ENCODE measurements around the gene NELL2. TPM values are rescaled to one million over a fixed set of nuclear protein-coding genes. Genes with fewer than 3 reads are reported as not detected.
"Not testable (repeated sequence)": the region's sequence is repeated elsewhere in the genome, so short reads cannot be mapped to it uniquely, and the experiment has no call there.

Gene NELL2
- total and polyA plus RNA-seq, 11 donors: 0.04 to 1.8 (median 0.77) TPM; not detected in 3

DNA sequence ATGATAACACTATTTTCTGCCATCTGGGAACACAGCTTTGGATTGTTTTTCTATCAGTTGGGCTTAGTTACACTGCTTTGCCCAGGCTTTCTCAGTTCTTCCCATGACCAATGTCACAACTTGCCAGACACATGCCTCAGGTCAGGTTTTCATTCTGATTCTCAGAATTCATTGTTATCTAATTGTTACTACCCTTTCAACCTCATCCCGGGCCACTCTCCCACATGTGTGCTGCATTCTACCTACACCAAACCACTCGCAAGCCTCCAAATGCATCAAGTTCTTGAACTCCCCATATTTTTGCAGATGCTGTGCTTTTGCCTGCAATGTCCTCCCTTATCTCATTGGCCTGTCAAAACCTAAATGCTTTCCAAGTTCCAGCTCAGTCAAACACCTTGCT, 36.3 kb downstream of the NELL2 start:
- DNase-seq (no peak), ATAC-seq (no peak)
- intact Hi-C loops (cut with DNase I): no loop called here
- H3K4me3 ChIP-seq: no peak overlapping the region
- WGBS, 4 donors: 59 to 73% (median 67%) methylated on average over 2 of the region's 2 CpGs
- H3K4me1 ChIP-seq: no peaks in the 10 kb centered on the region
- H3K9me3 ChIP-seq: no peaks in the 10 kb centered on the region
- H3K36me3 ChIP-seq: no peaks in the 10 kb centered on the region
- no peaks in the 10 kb centered on the region for H3K27me3 ChIP-seq
- no peak overlapping the region for H3K27ac ChIP-seq
- TF ChIP-seq, protein P1, sequence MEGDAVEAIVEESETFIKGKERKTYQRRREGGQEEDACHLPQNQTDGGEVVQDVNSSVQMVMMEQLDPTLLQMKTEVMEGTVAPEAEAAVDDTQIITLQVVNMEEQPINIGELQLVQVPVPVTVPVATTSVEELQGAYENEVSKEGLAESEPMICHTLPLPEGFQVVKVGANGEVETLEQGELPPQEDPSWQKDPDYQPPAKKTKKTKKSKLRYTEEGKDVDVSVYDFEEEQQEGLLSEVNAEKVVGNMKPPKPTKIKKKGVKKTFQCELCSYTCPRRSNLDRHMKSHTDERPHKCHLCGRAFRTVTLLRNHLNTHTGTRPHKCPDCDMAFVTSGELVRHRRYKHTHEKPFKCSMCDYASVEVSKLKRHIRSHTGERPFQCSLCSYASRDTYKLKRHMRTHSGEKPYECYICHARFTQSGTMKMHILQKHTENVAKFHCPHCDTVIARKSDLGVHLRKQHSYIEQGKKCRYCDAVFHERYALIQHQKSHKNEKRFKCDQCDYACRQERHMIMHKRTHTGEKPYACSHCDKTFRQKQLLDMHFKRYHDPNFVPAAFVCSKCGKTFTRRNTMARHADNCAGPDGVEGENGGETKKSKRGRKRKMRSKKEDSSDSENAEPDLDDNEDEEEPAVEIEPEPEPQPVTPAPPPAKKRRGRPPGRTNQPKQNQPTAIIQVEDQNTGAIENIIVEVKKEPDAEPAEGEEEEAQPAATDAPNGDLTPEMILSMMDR (IDR thresholded peaks at IDR 0.05): no peak
- TF ChIP-seq POLR2A (IDR thresholded peaks at IDR 0.05): no peak

- intact Hi-C loops (cut with DNase I): no loop called here
- ATAC-seq: no peak
- no peak for TF ChIP-seq POLR2A (IDR thresholded peaks at IDR 0.05)
- TF ChIP-seq, protein P1 (IDR thresholded peaks at IDR 0.05): no peak
These were observed 38.9 kb downstream of the NELL2 start for GRCh38 chr12:44837114-44837755.

GRCh38 chr12:44835641-44836379, 40.3 kb downstream of the NELL2 start:
- intact Hi-C loops (cut with DNase I): no loop called here
- Histone ChIP-seq H3K27ac (no peak overlapping the region), H3K4me3 (no peak overlapping the region), H3K36me3 (no peaks in the 10 kb centered on the region), H3K4me1 (no peaks in the 10 kb centered on the region), H3K27me3 (peaks cover 0 to 4% (median 0%) of the 10 kb centered on the region in 9 donors), H3K9me3 (no peaks in the 10 kb centered on the region)
- DNase-seq (no peak), ATAC-seq (no peak)
- 76 to 85% (median 81%) methylated on average over 5 of the region's 5 CpGs for WGBS, 4 donors
- TF ChIP-seq, protein P1 (IDR thresholded peaks at IDR 0.05): no peak
- TF ChIP-seq POLR2A (IDR thresholded peaks at IDR 0.05): no peak

More at GRCh38 chr12:44837114-44837755, 38.9 kb downstream of the NELL2 start:
- Histone ChIP-seq H3K36me3 (no peaks in the 10 kb centered on the region), H3K4me3 (no peak overlapping the region), H3K27ac (no peak overlapping the region), H3K27me3 (peaks cover 0 to 4% (median 0%) of the 10 kb centered on the region in 9 donors), H3K9me3 (no peaks in the 10 kb centered on the region), H3K4me1 (no peaks in the 10 kb centered on the region)
- DNase-seq: no peak
- 54 to 66% (median 57%) methylated on average over 5 of the region's 5 CpGs for WGBS, 4 donors

DNA sequence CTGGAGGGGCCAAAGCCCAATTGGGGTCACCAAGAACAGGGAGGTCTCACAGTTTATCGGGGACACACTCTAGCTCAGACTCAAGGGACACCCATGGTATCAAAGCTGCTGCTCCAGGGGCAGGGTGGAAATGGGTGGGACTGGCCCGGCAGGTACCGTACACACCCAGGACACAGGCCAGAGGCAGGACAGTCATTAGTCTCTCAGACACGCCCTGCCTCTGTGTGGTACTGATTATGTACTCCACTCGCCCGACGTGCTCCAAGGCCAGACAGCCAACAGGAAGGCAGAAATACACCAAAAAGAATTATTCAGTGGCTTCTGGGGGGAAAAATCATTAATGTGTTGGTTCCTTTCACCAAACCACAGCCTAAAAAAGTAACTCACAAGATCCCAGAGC, 41.1 kb downstream of the NELL2 start:
- H3K9me3 ChIP-seq; H3K36me3 ChIP-seq; H3K4me1 ChIP-seq; H3K4me3 ChIP-seq; DNase-seq; H3K27me3 ChIP-seq; intact Hi-C loops (cut with DNase I); ATAC-seq; H3K27ac ChIP-seq: not testable (repeated sequence)
- 87 to 92% (median 90%) methylated on average over 6 to 7 of the region's 7 CpGs; no CpG with 5 or more reads in 1 of the 4 donors for WGBS, 4 donors
